ENCODE results near the gene ATAD5. TPM values are rescaled to one million over a fixed set of nuclear protein-coding genes. Genes with fewer than 3 reads are reported as not detected.

The ATAD5 gene
- total and polyA plus RNA-seq, 2 of the 13 experiments (the other 11 are each of a cell fraction or from before 2014, with no cell fraction given): 1.8 to 10.7 TPM

DNA sequence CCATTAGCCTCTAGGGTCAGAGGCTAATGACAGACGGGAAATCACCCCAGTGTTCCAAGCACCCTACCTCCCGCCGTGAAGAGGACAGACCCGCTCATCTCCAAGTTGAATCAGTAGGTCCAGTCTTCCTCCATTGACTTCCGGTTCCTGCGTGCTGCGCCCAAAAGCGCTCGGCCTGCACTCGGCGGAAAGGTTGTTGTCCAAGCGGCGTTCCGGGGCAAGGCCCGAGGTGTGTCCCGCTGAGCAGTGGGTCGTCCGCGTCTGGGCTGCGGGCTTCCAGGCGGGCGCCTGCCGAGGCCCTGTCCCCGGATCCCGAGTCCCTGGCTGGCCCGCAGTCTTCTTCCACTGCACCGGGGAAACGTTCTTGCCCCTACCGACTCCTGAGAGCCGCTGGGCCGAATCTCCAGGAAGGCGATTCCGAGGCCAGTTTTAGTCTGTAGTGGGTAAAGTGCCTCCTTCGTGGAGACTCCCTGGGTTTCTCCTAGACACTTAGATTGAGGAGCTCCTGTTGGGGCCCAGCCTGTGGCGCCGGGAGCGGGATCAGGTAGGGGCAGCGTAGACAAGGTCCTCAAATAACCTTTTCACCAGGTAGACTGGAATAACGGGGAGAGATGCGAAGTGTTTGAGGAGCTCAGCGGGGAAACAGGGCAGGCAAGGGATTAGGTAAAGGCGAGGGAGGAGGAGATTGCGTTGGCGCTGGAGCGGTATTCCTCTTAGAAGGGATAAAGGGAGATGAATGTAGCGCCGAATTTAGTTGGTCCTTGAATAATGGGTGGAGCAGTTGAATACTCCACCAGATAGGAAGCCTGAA lies 74.5 kb downstream of the ATAD5 start, which contains the start of gene TEFM (continued):
- TF ChIP-seq, protein P1, sequence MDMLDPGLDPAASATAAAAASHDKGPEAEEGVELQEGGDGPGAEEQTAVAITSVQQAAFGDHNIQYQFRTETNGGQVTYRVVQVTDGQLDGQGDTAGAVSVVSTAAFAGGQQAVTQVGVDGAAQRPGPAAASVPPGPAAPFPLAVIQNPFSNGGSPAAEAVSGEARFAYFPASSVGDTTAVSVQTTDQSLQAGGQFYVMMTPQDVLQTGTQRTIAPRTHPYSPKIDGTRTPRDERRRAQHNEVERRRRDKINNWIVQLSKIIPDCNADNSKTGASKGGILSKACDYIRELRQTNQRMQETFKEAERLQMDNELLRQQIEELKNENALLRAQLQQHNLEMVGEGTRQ (IDR thresholded peaks at IDR 0.05; ENCODE audit: low read depth, low read length): no peak
- TF ChIP-seq, protein P1 (CRISPR knock-in tag; IDR thresholded peaks at IDR 0.05; ENCODE audit: borderline replicate concordance): no peak
- TF ChIP-seq, protein P2, sequence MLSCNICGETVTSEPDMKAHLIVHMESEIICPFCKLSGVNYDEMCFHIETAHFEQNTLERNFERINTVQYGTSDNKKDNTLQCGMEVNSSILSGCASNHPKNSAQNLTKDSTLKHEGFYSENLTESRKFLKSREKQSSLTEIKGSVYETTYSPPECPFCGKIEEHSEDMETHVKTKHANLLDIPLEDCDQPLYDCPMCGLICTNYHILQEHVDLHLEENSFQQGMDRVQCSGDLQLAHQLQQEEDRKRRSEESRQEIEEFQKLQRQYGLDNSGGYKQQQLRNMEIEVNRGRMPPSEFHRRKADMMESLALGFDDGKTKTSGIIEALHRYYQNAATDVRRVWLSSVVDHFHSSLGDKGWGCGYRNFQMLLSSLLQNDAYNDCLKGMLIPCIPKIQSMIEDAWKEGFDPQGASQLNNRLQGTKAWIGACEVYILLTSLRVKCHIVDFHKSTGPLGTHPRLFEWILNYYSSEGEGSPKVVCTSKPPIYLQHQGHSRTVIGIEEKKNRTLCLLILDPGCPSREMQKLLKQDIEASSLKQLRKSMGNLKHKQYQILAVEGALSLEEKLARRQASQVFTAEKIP (CRISPR knock-in tag; IDR thresholded peaks at IDR 0.05; ENCODE audit: borderline replicate concordance): no peak
- peak; percentile 89 for TF ChIP-seq MXD4 (CRISPR knock-in tag; IDR thresholded peaks at IDR 0.05)
- no peak; a peak in 1 of 4 replicates for TF ChIP-seq EP300 (IDR thresholded peaks at IDR 0.05; ENCODE audit: low read depth in 2 of 2, low read length in 2 of 2)
- TF ChIP-seq EP300 (CRISPR knock-in tag; IDR thresholded peaks at IDR 0.05; ENCODE audit: borderline replicate concordance): peak; percentile 66; the same call in 1 of the 2 replicates
- TF ChIP-seq, protein P3, sequence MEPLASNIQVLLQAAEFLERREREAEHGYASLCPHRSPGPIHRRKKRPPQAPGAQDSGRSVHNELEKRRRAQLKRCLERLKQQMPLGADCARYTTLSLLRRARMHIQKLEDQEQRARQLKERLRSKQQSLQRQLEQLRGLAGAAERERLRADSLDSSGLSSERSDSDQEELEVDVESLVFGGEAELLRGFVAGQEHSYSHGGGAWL (CRISPR knock-in tag; IDR thresholded peaks at IDR 0.05): peak; percentile 90; the same call in 1 of the 2 replicates
- TF ChIP-seq, protein P4, sequence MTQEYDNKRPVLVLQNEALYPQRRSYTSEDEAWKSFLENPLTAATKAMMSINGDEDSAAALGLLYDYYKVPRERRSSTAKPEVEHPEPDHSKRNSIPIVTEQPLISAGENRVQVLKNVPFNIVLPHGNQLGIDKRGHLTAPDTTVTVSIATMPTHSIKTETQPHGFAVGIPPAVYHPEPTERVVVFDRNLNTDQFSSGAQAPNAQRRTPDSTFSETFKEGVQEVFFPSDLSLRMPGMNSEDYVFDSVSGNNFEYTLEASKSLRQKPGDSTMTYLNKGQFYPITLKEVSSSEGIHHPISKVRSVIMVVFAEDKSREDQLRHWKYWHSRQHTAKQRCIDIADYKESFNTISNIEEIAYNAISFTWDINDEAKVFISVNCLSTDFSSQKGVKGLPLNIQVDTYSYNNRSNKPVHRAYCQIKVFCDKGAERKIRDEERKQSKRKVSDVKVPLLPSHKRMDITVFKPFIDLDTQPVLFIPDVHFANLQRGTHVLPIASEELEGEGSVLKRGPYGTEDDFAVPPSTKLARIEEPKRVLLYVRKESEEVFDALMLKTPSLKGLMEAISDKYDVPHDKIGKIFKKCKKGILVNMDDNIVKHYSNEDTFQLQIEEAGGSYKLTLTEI (CRISPR knock-in tag; conservative IDR thresholded peaks at IDR 0.05): no peak
- TF ChIP-seq THYN1 (CRISPR knock-in tag; IDR thresholded peaks at IDR 0.05; ENCODE audit: borderline replicate concordance, low read depth): no peak
- TF ChIP-seq, protein P5, sequence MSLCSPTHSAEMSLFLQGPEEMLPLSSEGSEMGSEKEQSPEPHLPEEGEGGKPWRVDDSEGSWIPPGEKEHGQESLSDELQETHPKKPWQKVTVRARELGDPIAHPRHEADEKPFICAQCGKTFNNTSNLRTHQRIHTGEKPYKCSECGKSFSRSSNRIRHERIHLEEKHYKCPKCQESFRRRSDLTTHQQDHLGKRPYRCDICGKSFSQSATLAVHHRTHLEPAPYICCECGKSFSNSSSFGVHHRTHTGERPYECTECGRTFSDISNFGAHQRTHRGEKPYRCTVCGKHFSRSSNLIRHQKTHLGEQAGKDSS (CRISPR knock-in tag; IDR thresholded peaks at IDR 0.05; ENCODE audit: borderline replicate concordance, low read depth): peak; percentile 98; the same call in 1 of the 2 replicates
- peak; percentile 83; the same call in 1 of the 2 replicates for TF ChIP-seq MIER2 (CRISPR knock-in tag; IDR thresholded peaks at IDR 0.05)
- peak; percentile 86 for TF ChIP-seq ASH2L (IDR thresholded peaks at IDR 0.05; ENCODE audit: insufficient read length, low read depth, low read length)

Data from HepG2 (cell line).